Aorta (tissue), 5 donors: Measurements from ENCODE around the gene SGCA. TPM values are rescaled to one million over a fixed set of nuclear protein-coding genes. Genes with fewer than 3 reads are reported as not detected.

Experiments
- ATAC-seq: fragments of 200-7000 bp; cut with Tn5 transposase; one replicate; pipeline ENCODE4 v1.9.1; 2022; ENCODE audit warnings: moderate library complexity; ENCODE audit not compliant: low FRiP score
- DNase-seq, 2 donors: peaks; one replicate each; pipeline ENCODE4 v3.0.0-alpha.2; 2020
- H3K27ac ChIP-seq, 2 donors: one replicate each; pipeline ENCODE4 v1.5.1; 2013; ENCODE audit warnings: low read length in 2 of 2, mild to moderate bottlenecking in 2 of 2, moderate library complexity in 2 of 2, control low read depth in 1 of 2, inconsistent platforms in 1 of 2, low read depth in 1 of 2
- H3K27me3 ChIP-seq, 2 donors: one replicate each; pipeline ENCODE4 v1.6.1; 2013; ENCODE audit warnings: control low read depth in 1 of 2, low read length in 1 of 2, mild to moderate bottlenecking in 1 of 2, moderate library complexity in 1 of 2; ENCODE audit not compliant: insufficient read depth in 2 of 2, control insufficient read depth in 1 of 2
- H3K36me3 ChIP-seq, 2 donors: one replicate each; pipeline ENCODE4 v1.6.1; 2013; ENCODE audit warnings: control low read depth in 1 of 2, low read length in 1 of 2, mild to moderate bottlenecking in 1 of 2; ENCODE audit not compliant: insufficient read depth in 2 of 2, control insufficient read depth in 1 of 2
- H3K4me1 ChIP-seq, 2 donors: one replicate each; pipeline ENCODE4 v1.6.1; 2013; ENCODE audit warnings: low read length in 2 of 2, control low read depth in 1 of 2, mild to moderate bottlenecking in 1 of 2, moderate library complexity in 1 of 2; ENCODE audit not compliant: insufficient read depth in 2 of 2, control insufficient read depth in 1 of 2
- H3K4me3 ChIP-seq, 2 donors: one replicate each; pipeline ENCODE4 v1.5.1; 2013; ENCODE audit warnings: low read length in 2 of 2, control low read depth in 1 of 2, mild to moderate bottlenecking in 1 of 2
- H3K9me3 ChIP-seq: one replicate; pipeline ENCODE4 v1.6.1; 2013; ENCODE audit warnings: mild to moderate bottlenecking, low read length; ENCODE audit not compliant: control insufficient read depth
- WGBS, 2 donors: extraction: QIAGEN DNeasy Blood & Tissue Kit; methylation state at CpG; one replicate each; pipeline ENCODE4 v1.1.7; 2013; 5-methylcytosine and 5-hydroxymethylcytosine counted together
- intact Hi-C, 2 donors: fragments of 100-400 bp; cut with DNase I; formaldehyde crosslinking; loops; one replicate each; pipeline versions ENCODE4 v1.14.2 to v1.15.0; 2022
- polyA plus RNA-seq, 2 donors: library from polyadenylated mRNA; stranded (reverse); fragments of 200-250 nt; gene quantifications; one replicate each; pipeline ENCODE4 v1.2.3, GENCODE V29; 2013
- total RNA-seq, 2 donors: library from RNA; stranded (reverse); fragmentation: NEBNext Ultra II Directional; extraction: Animal tissue kit (Norgen Biotek cat#: 25700); gene quantifications; one replicate each; pipeline ENCODE4 v1.2.1, GENCODE V29; 2021
- donor health status: healthy with polysubstance abuse.
- donor health status: Bipolar disorder and iron deficiency.
- donor health status: DM: no; HTN: no; CAD: no.
- donor health status: DM: no; HTN: no; CAD: no.
- donor health status: DM: yes; HTN: yes; CAD: no.

The SGCA gene
- total and polyA plus RNA-seq, 4 donors: 86.4 to 198 (median 92.2) TPM

- DNase-seq (peak; percentile 63 to 80), ATAC-seq (no peak)
- H3K27me3 ChIP-seq: no peaks in the 10 kb centered on the region
- H3K4me3 ChIP-seq: no peak overlapping the region
- no peaks in the 10 kb centered on the region for H3K36me3 ChIP-seq
- H3K27ac ChIP-seq: no peak overlapping the region
- H3K9me3 ChIP-seq: no peaks in the 10 kb centered on the region
- intact Hi-C loops: no loop called here
- H3K4me1 ChIP-seq: no peaks in the 10 kb centered on the region
- WGBS, 2 donors: 70 to 76% methylated on average over 13 of the region's 13 CpGs
Observed at GRCh38 chr17:50203604-50204345, 38.0 kb downstream of the SGCA start.

- H3K27me3 ChIP-seq: no peaks in the 10 kb centered on the region
- H3K9me3 ChIP-seq: no peaks in the 10 kb centered on the region
- DNase-seq (peak in 1 of 2 donors; percentile 63), ATAC-seq (no peak)
- intact Hi-C loops: no loop called here
- no peaks in the 10 kb centered on the region for H3K4me1 ChIP-seq
- H3K4me3 ChIP-seq: no peak overlapping the region
- no peak overlapping the region for H3K27ac ChIP-seq
- WGBS, 2 donors: 92 to 96% methylated on average over 3 of the region's 3 CpGs
- no peaks in the 10 kb centered on the region for H3K36me3 ChIP-seq
Observed at GRCh38 chr17:50204431-50204830, 38.6 kb downstream of the SGCA start.

DNA sequence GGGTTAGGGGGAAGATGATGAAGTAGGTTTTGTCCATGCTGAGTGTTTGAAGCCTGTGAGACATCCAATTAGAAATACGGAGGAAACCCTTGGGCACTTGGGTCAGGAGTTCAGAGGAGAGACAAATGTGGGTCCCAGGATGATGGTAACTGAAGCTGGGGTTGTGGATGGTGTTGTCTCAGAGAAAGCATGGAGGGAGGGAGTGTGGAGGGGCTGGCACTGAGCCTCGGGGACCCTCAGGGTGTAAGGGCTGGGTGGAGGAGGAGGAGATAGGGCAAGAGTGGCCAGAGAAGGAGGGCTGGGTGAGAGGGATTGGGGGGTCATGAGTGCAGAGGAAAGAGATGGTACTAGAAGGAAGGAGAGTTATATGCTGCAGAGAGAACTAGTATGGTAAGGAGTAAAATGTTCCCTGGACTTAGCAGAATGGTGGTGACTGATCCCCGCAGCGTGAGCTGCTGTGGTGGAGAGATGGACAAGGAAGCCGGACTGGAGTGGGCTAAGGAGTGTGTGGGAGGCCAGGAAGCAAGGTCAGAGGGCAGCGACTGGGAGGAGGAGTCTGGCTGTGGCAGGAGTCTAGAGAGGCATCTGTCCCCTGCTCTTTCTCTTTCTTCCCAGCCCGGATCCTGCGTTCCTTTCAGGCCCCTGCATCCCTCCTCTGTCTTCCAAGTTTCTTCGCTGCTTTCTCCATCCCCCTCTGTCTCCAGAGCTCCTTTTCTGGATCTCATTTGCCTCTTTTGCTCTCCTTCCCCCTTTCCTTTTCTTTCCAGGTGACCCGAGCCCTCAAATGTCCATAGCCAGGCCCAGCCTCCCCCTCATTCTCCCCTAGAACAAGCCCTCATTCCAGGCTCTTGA lies 39.5 kb downstream of the SGCA start:
- DNase-seq: peak; percentile 66 to 76
- no peak overlapping the region for H3K4me3 ChIP-seq
- no peaks in the 10 kb centered on the region for H3K4me1 ChIP-seq
- H3K36me3 ChIP-seq: no peaks in the 10 kb centered on the region
- no peak overlapping the region for H3K27ac ChIP-seq
- no peaks in the 10 kb centered on the region for H3K9me3 ChIP-seq
- no peaks in the 10 kb centered on the region for H3K27me3 ChIP-seq
- no peak for ATAC-seq
- intact Hi-C loops: no loop called here
- WGBS, 2 donors: 68 to 71% methylated on average over 10 of the region's 10 CpGs

- no peaks in the 10 kb centered on the region for H3K36me3 ChIP-seq
- H3K27me3 ChIP-seq: no peaks in the 10 kb centered on the region
- H3K4me1 ChIP-seq: peaks cover under 1 to 3% of the 10 kb centered on the region in 2 donors
- intact Hi-C loops: no loop called here
- DNase-seq (peak in 1 of 2 donors; percentile 51), ATAC-seq (no peak)
- 87 to 91% methylated on average over 7 of the region's 7 CpGs for WGBS, 2 donors
- H3K27ac ChIP-seq: no peak overlapping the region
- H3K4me3 ChIP-seq: no peak overlapping the region
- no peaks in the 10 kb centered on the region for H3K9me3 ChIP-seq
Observed at GRCh38 chr17:50205963-50206505, 40.2 kb downstream of the SGCA start.

- H3K27me3 ChIP-seq: no peaks in the 10 kb centered on the region
- H3K9me3 ChIP-seq: no peaks in the 10 kb centered on the region
- DNase-seq (peak; percentile 80 to 88), ATAC-seq (no peak)
- intact Hi-C loops: no loop called here
- no peak overlapping the region for H3K27ac ChIP-seq
- 17 to 18% methylated on average over 18 of the region's 18 CpGs for WGBS, 2 donors
- peaks cover 3 to 5% of the 10 kb centered on the region in 2 donors for H3K4me1 ChIP-seq
- no peak overlapping the region for H3K4me3 ChIP-seq
- no peaks in the 10 kb centered on the region for H3K36me3 ChIP-seq
Observed at GRCh38 chr17:50206604-50207293, 40.9 kb downstream of the SGCA start.

GRCh38 chr17:50207315-50207714 lies 41.5 kb downstream of the SGCA start:
- no peak overlapping the region for H3K27ac ChIP-seq
- no peaks in the 10 kb centered on the region for H3K36me3 ChIP-seq
- no peaks in the 10 kb centered on the region for H3K27me3 ChIP-seq
- intact Hi-C loops: no loop called here
- peaks cover 3 to 5% of the 10 kb centered on the region in 2 donors for H3K4me1 ChIP-seq
- peak in 1 of 2 donors; percentile 52 for DNase-seq
- WGBS, 2 donors: 32 to 37% methylated on average over 5 of the region's 5 CpGs
- H3K9me3 ChIP-seq: no peaks in the 10 kb centered on the region
- ATAC-seq: no peak
- no peak overlapping the region for H3K4me3 ChIP-seq

- H3K27ac ChIP-seq: peak overlapping the region in 1 of 2 donors; percentile 4
- H3K36me3 ChIP-seq: no peaks in the 10 kb centered on the region
- intact Hi-C loops: no loop called here
- no peaks in the 10 kb centered on the region for H3K27me3 ChIP-seq
- DNase-seq: peak in 1 of 2 donors; percentile 69
- no peak overlapping the region for H3K4me3 ChIP-seq
- no peaks in the 10 kb centered on the region for H3K9me3 ChIP-seq
- H3K4me1 ChIP-seq: peaks cover 3 to 5% of the 10 kb centered on the region in 2 donors
- no peak for ATAC-seq
- WGBS, 2 donors: 88 to 94% methylated on average over 8 of the region's 8 CpGs
Observed at GRCh38 chr17:50207792-50208567, 42.2 kb downstream of the SGCA start.

- H3K4me1 ChIP-seq: peaks cover 3 to 5% of the 10 kb centered on the region in 2 donors
- ATAC-seq (no peak), DNase-seq (peak in 1 of 2 donors; percentile 37)
- no peaks in the 10 kb centered on the region for H3K36me3 ChIP-seq
- peak overlapping the region in 1 of 2 donors; percentile 75 for H3K27ac ChIP-seq
- 58 to 68% methylated on average over 3 of the region's 3 CpGs for WGBS, 2 donors
- H3K9me3 ChIP-seq: no peaks in the 10 kb centered on the region
- intact Hi-C loops: no loop called here
- H3K4me3 ChIP-seq: no peak overlapping the region
- H3K27me3 ChIP-seq: no peaks in the 10 kb centered on the region
Observed at GRCh38 chr17:50208611-50209061, 42.8 kb downstream of the SGCA start.
